Karpas-422 (cell line): ENCODE data around the gene NUDT4B. TPM values are rescaled to one million over a fixed set of nuclear protein-coding genes. Genes with fewer than 3 reads are reported as not detected.
"Not testable (repeated sequence)": the region's sequence is repeated elsewhere in the genome, so short reads cannot be mapped to it uniquely, and the experiment has no call there.

ENCODE experiments used
- DNase-seq: peaks from one replicate; pipeline ENCODE4 v3.0.0-alpha.2; 2015
- H2AFZ ChIP-seq: fragments of 200-600 bp; sonication (generic); 2 replicates; pipeline ENCODE4 v1.6.1; 2014; ENCODE audit warnings: antibody characterized with exemption, low read length, mixed read lengths
- H3K27ac ChIP-seq: fragments of 200-600 bp; sonication (generic); 2 replicates; pipeline ENCODE4 v1.5.1; 2014; ENCODE audit warnings: mild to moderate bottlenecking, low read length, moderate library complexity
- H3K27me3 ChIP-seq: fragments of 200-600 bp; sonication (generic); 2 replicates; pipeline ENCODE4 v1.6.1; 2014; ENCODE audit warnings: low read length, mixed read lengths
- H3K36me3 ChIP-seq: fragments of 200-600 bp; sonication (generic); 2 replicates; pipeline ENCODE4 v1.6.1; 2014; ENCODE audit warnings: low read length, mixed read lengths; ENCODE audit not compliant: insufficient read depth
- H3K4me1 ChIP-seq: fragments of 200-600 bp; sonication (generic); 2 replicates; pipeline ENCODE4 v1.6.1; 2014; ENCODE audit warnings: mild to moderate bottlenecking, low read length, mixed read lengths
- H3K4me2 ChIP-seq: fragments of 200-600 bp; sonication (generic); 2 replicates; pipeline ENCODE4 v1.6.1; 2014; ENCODE audit warnings: low read length, low read depth, mild to moderate bottlenecking; ENCODE audit not compliant: poor library complexity, severe bottlenecking
- H3K4me3 ChIP-seq: fragments of 200-600 bp; sonication (generic); 2 replicates; pipeline ENCODE4 v1.5.1; 2014; ENCODE audit warnings: mild to moderate bottlenecking, antibody characterized with exemption, low read length, mixed read lengths
- H3K79me2 ChIP-seq: fragments of 200-600 bp; sonication (generic); 2 replicates; pipeline ENCODE4 v1.6.1; 2014; ENCODE audit warnings: mild to moderate bottlenecking, low read length, mixed read lengths
- H3K9ac ChIP-seq: fragments of 200-600 bp; sonication (generic); 2 replicates; pipeline ENCODE4 v1.6.0; 2014; ENCODE audit warnings: low read length
- H3K9me2 ChIP-seq: fragments of 200-600 bp; sonication (generic), shearing (Covaris generic); replicated peaks from 2 replicates; pipeline ENCODE4 v1.6.0; 2014; ENCODE audit warnings: mild to moderate bottlenecking, low read length, moderate library complexity; ENCODE audit not compliant: insufficient read depth
- H3K9me3 ChIP-seq: fragments of 300-700, 200-600 bp; sonication (generic); 2 replicates; pipeline ENCODE4 v1.6.1; 2014; ENCODE audit warnings: low read length, mixed read lengths
- H4K20me1 ChIP-seq: fragments of 200-600 bp; sonication (generic); 2 replicates; pipeline ENCODE4 v1.6.1; 2014; ENCODE audit warnings: mild to moderate bottlenecking, antibody characterized with exemption, low read length, low read depth; ENCODE audit not compliant: insufficient read depth
- total RNA-seq: library from RNA; depleted of rRNA; stranded (reverse); fragments of >200 nt; shearing (Covaris generic); gene quantifications from 2 replicates; pipeline ENCODE4 v1.2.3, GENCODE V29; 2014; ENCODE audit warnings: low replicate concordance

NUDT4B gene
- total RNA-seq, 1 experiment from 2014 or later, result not detected

GRCh38 chr1:148756231-148756630 is 7.7 kb downstream of the NUDT4B start:
- H4K20me1 ChIP-seq, DNase-seq: not testable (repeated sequence)

GRCh38 chr1:148757446-148757845 is 8.9 kb downstream of the NUDT4B start:
- not testable (repeated sequence) for H3K27me3 ChIP-seq, DNase-seq, H3K79me2 ChIP-seq, H3K4me3 ChIP-seq, H2AFZ ChIP-seq, H4K20me1 ChIP-seq, H3K9me3 ChIP-seq, H3K4me2 ChIP-seq, H3K9ac ChIP-seq, H3K4me1 ChIP-seq, H3K9me2 ChIP-seq, H3K27ac ChIP-seq, H3K36me3 ChIP-seq

More at GRCh38 chr1:148756231-148756630, 7.7 kb downstream of the NUDT4B start:
- not testable (repeated sequence) for H2AFZ ChIP-seq, H3K9me2 ChIP-seq, H3K27me3 ChIP-seq, H3K4me3 ChIP-seq, H3K4me2 ChIP-seq, H3K36me3 ChIP-seq, H3K9ac ChIP-seq, H3K4me1 ChIP-seq, H3K27ac ChIP-seq, H3K79me2 ChIP-seq, H3K9me3 ChIP-seq

- not testable (repeated sequence) for H3K79me2 ChIP-seq
These were observed 9.8 kb downstream of the NUDT4B start for GRCh38 chr1:148758412-148758811.

GRCh38 chr1:148758925-148759324 is 10.4 kb downstream of the NUDT4B start:
- H3K4me2 ChIP-seq, H3K9me2 ChIP-seq, H4K20me1 ChIP-seq, H3K36me3 ChIP-seq, H3K4me1 ChIP-seq, DNase-seq, H3K27me3 ChIP-seq, H3K9ac ChIP-seq, H2AFZ ChIP-seq, H3K79me2 ChIP-seq, H3K27ac ChIP-seq, H3K4me3 ChIP-seq, H3K9me3 ChIP-seq: not testable (repeated sequence)

More at GRCh38 chr1:148758412-148758811, 9.8 kb downstream of the NUDT4B start:
- not testable (repeated sequence) for H2AFZ ChIP-seq, H3K9me2 ChIP-seq, H3K4me1 ChIP-seq, H3K36me3 ChIP-seq, H3K9me3 ChIP-seq, H3K27ac ChIP-seq, H3K4me2 ChIP-seq, H4K20me1 ChIP-seq, H3K9ac ChIP-seq, DNase-seq, H3K4me3 ChIP-seq, H3K27me3 ChIP-seq

- not testable (repeated sequence) for H3K4me2 ChIP-seq, H3K4me1 ChIP-seq, DNase-seq, H3K27me3 ChIP-seq, H3K36me3 ChIP-seq, H2AFZ ChIP-seq, H3K9me2 ChIP-seq, H3K9ac ChIP-seq, H4K20me1 ChIP-seq, H3K4me3 ChIP-seq, H3K27ac ChIP-seq, H3K79me2 ChIP-seq, H3K9me3 ChIP-seq
These were observed 11.2 kb downstream of the NUDT4B start for GRCh38 chr1:148759749-148760148.

GRCh38 chr1:148760206-148760605 is 11.6 kb downstream of the NUDT4B start:
- not testable (repeated sequence) for H3K9me2 ChIP-seq, H3K9me3 ChIP-seq, H3K4me2 ChIP-seq, H3K36me3 ChIP-seq, H3K27me3 ChIP-seq, DNase-seq, H3K9ac ChIP-seq, H3K4me1 ChIP-seq, H3K27ac ChIP-seq, H2AFZ ChIP-seq, H3K4me3 ChIP-seq, H4K20me1 ChIP-seq, H3K79me2 ChIP-seq

- H3K79me2 ChIP-seq, H3K4me1 ChIP-seq, H3K9ac ChIP-seq, H3K27me3 ChIP-seq, H2AFZ ChIP-seq, H3K27ac ChIP-seq, H3K9me3 ChIP-seq, H3K4me3 ChIP-seq, H3K36me3 ChIP-seq, H3K4me2 ChIP-seq, DNase-seq, H4K20me1 ChIP-seq, H3K9me2 ChIP-seq: not testable (repeated sequence)
These were observed 12.8 kb downstream of the NUDT4B start for GRCh38 chr1:148761360-148761759.

- not testable (repeated sequence) for H3K9me3 ChIP-seq, H3K27ac ChIP-seq, H4K20me1 ChIP-seq, H3K9me2 ChIP-seq, DNase-seq, H2AFZ ChIP-seq, H3K36me3 ChIP-seq, H3K79me2 ChIP-seq, H3K4me1 ChIP-seq, H3K9ac ChIP-seq, H3K27me3 ChIP-seq, H3K4me2 ChIP-seq, H3K4me3 ChIP-seq
These were observed 16.9 kb downstream of the NUDT4B start for GRCh38 chr1:148765238-148766019.

GRCh38 chr1:148768541-148768940 is 20.0 kb downstream of the NUDT4B start:
- not testable (repeated sequence) for H3K9ac ChIP-seq, H3K79me2 ChIP-seq, DNase-seq, H3K4me1 ChIP-seq, H3K4me2 ChIP-seq, H3K36me3 ChIP-seq, H2AFZ ChIP-seq, H3K27me3 ChIP-seq, H4K20me1 ChIP-seq, H3K27ac ChIP-seq, H3K9me2 ChIP-seq, H3K4me3 ChIP-seq, H3K9me3 ChIP-seq
